Measurements from ENCODE around the gene EXOSC5. TPM values are rescaled to one million over a fixed set of nuclear protein-coding genes. Genes with fewer than 3 reads are reported as not detected.

Gene EXOSC5
- total RNA-seq, 4 donors from 2014 or later: 23.0 to 51.5 (median 31.9) TPM

GRCh38 chr19:41377977-41378709, 19.0 kb downstream of the EXOSC5 start:
- Histone ChIP-seq H3K27ac (no peak overlapping the region), H3K9me3 (no peaks in the 10 kb centered on the region), H3K4me3 (no peak overlapping the region), H3K36me3 (no peaks in the 10 kb centered on the region), H3K4me1 (peaks cover 44% of the 10 kb centered on the region), H3K27me3 (no peaks in the 10 kb centered on the region)
- no peak for DNase-seq (ENCODE audit: low spot score in 2 of 2)
- WGBS: 67% methylated on average over 9 of the region's 9 CpGs
- TF ChIP-seq POLR2A (IDR thresholded peaks at IDR 0.05) (no peak), EP300 (IDR thresholded peaks at IDR 0.05) (no peak), CTCF (IDR thresholded peaks at IDR 0.05) (no peak), POLR2AphosphoS5 (IDR thresholded peaks at IDR 0.05) (no peak)

- Histone ChIP-seq H3K9me3 (no peaks in the 10 kb centered on the region), H3K4me3 (peak overlapping the region; percentile 58), H3K27ac (peak overlapping the region; percentile 64), H3K4me1 (peaks cover 44% of the 10 kb centered on the region), H3K27me3 (no peaks in the 10 kb centered on the region), H3K36me3 (no peaks in the 10 kb centered on the region)
- no peak for TF ChIP-seq POLR2A (IDR thresholded peaks at IDR 0.05)
- no peak for TF ChIP-seq CTCF (IDR thresholded peaks at IDR 0.05)
- no peak for TF ChIP-seq POLR2AphosphoS5 (IDR thresholded peaks at IDR 0.05)
- no peak for TF ChIP-seq EP300 (IDR thresholded peaks at IDR 0.05)
- no peak for DNase-seq (ENCODE audit: low spot score in 2 of 2)
- 37% methylated on average over 8 of the region's 8 CpGs for WGBS
Measured at GRCh38 chr19:41376998-41377365, 20.2 kb downstream of the EXOSC5 start.

- DNase-seq (ENCODE audit: low spot score in 2 of 2): peak in 1 of 2 donors; percentile 76
- peaks cover 44% of the 10 kb centered on the region for H3K4me1 ChIP-seq
- no peaks in the 10 kb centered on the region for H3K36me3 ChIP-seq
- no peaks in the 10 kb centered on the region for H3K27me3 ChIP-seq
- H3K27ac ChIP-seq: peak within 1 kb of the TSS; percentile 64
- H3K4me3 ChIP-seq: peak within 1 kb of the TSS; percentile 58
- no peaks in the 10 kb centered on the region for H3K9me3 ChIP-seq
- 2% methylated on average over 27 of the region's 47 CpGs for WGBS
- no peak for TF ChIP-seq POLR2AphosphoS5 (IDR thresholded peaks at IDR 0.05)
- no peak for TF ChIP-seq EP300 (IDR thresholded peaks at IDR 0.05)
- no peak for TF ChIP-seq CTCF (IDR thresholded peaks at IDR 0.05)
- no peak for TF ChIP-seq POLR2A (IDR thresholded peaks at IDR 0.05)
Measured at GRCh38 chr19:41376241-41376997, 20.7 kb downstream of the EXOSC5 start, which contains the start of gene TMEM91. Gene TMEM91, plus strand, starts transcription at chr19:41376533. Its CDS starts 1,777 bp downstream, at chr19:41378310.

GRCh38 chr19:41373993-41374392, 23.2 kb downstream of the EXOSC5 start:
- Histone ChIP-seq H3K36me3 (no peaks in the 10 kb centered on the region), H3K4me3 (no peak overlapping the region), H3K27me3 (no peaks in the 10 kb centered on the region), H3K4me1 (peaks cover 37% of the 10 kb centered on the region), H3K27ac (no peak overlapping the region), H3K9me3 (no peaks in the 10 kb centered on the region)
- DNase-seq (ENCODE audit: low spot score in 2 of 2): peak; percentile 82 to 91
- WGBS: 10% methylated on average over 12 of the region's 12 CpGs
- TF ChIP-seq EP300 (IDR thresholded peaks at IDR 0.05) (no peak), CTCF (IDR thresholded peaks at IDR 0.05) (no peak), POLR2A (IDR thresholded peaks at IDR 0.05) (no peak), POLR2AphosphoS5 (IDR thresholded peaks at IDR 0.05) (peak in 1 of 3 donors; percentile 22)

- H3K9me3 ChIP-seq: no peaks in the 10 kb centered on the region
- no peaks in the 10 kb centered on the region for H3K27me3 ChIP-seq
- WGBS: 68% methylated on average over 2 of the region's 2 CpGs
- H3K4me3 ChIP-seq: no peak overlapping the region
- DNase-seq (ENCODE audit: low spot score in 2 of 2): no peak
- TF ChIP-seq POLR2A (IDR thresholded peaks at IDR 0.05): no peak
- no peak for TF ChIP-seq EP300 (IDR thresholded peaks at IDR 0.05)
- no peak for TF ChIP-seq CTCF (IDR thresholded peaks at IDR 0.05)
- no peak for TF ChIP-seq POLR2AphosphoS5 (IDR thresholded peaks at IDR 0.05)
- H3K27ac ChIP-seq: no peak overlapping the region
- H3K36me3 ChIP-seq: no peaks in the 10 kb centered on the region
- peaks cover 46% of the 10 kb centered on the region for H3K4me1 ChIP-seq
Measured at GRCh38 chr19:41372501-41372900, 24.7 kb downstream of the EXOSC5 start.
